ENCODE results near the gene MAP4. TPM values are rescaled to one million over a fixed set of nuclear protein-coding genes. Genes with fewer than 3 reads are reported as not detected.

MAP4 gene
- total and polyA plus RNA-seq, 2 of the 13 experiments (the other 11 are each of a cell fraction or from before 2014, with no cell fraction given) = 33.1 to 38.7 TPM

GRCh38 chr3:47846186-47846879, 169.9 kb downstream of the MAP4 start (continued):
- TF ChIP-seq ZNF318 (CRISPR knock-in tag; IDR thresholded peaks at IDR 0.05) (no peak), RBFOX2 (IDR thresholded peaks at IDR 0.05; ENCODE audit: low read depth, low read length) (peak; percentile 50)

- no TSS peak for BruUV-seq (replicated peaks)
- intact Hi-C loops (cut with micrococcal nuclease; ENCODE audit: unreplicated experiment) (no loop called here), in situ Hi-C loops (cut with HindIII; ENCODE audit: extremely low pct_ligation_motif_present, low pct_unique_long_range_greater_than_20kb) (loop anchor here (10.0 kb wide), 1 partner anchor 313 kb away; no protein-coding TSS in a partner anchor)
- H3K4me1 ChIP-seq (ENCODE audit: insufficient read depth, low read length) = no peaks in the 10 kb centered on the region
- no peak overlapping the region for H3K9ac ChIP-seq (ENCODE audit: insufficient read depth, low read depth, low read length)
- ATAC-seq = no peak
- CTCF ChIA-PET (ENCODE audit: low intra/inter-chr PET ratio, low total read pairs) = no interaction called here
- WGBS (ENCODE audit: low lambda C conversion rate) = 95% methylated on average over 7 of the region's 7 CpGs
- peaks cover 6% of the 10 kb centered on the region for H4K20me1 ChIP-seq (ENCODE audit: insufficient read depth, low read length)
- H3K79me2 ChIP-seq (ENCODE audit: insufficient read depth, low read length) = peaks cover 3% of the 10 kb centered on the region
- H3K27ac ChIP-seq (ENCODE audit: extremely low read length, insufficient read depth, low read length) = no peak overlapping the region
- FAIRE-seq = no peak
- no peak overlapping the region for H2AFZ ChIP-seq (ENCODE audit: low read length)
- H3K36me3 ChIP-seq (replicated peaks in 1 of 2; ENCODE audit: control insufficient read depth in 1 of 2, insufficient read depth in 2 of 2, low read length in 2 of 2) = peaks cover 45 to 85% of the 10 kb centered on the region in 2 experiments
- H3K4me3 ChIP-seq (replicated peaks in 1 of 3; ENCODE audit: insufficient read depth in 1 of 3, low read depth in 2 of 3, low read length in 3 of 3) = no peak overlapping the region
- no peak for DNase-seq (ENCODE audit: low spot score)
- POLR2A ChIA-PET = no interaction called here
- no peaks in the 10 kb centered on the region for H3K9me3 ChIP-seq (ENCODE audit: low read length)
- H3K4me2 ChIP-seq (ENCODE audit: low read depth, low read length) = no peak overlapping the region
- no peaks in the 10 kb centered on the region for H3K27me3 ChIP-seq (ENCODE audit: control insufficient read depth in 1 of 2, insufficient read depth in 2 of 2, low read length in 2 of 2)
- no peak for TF ChIP-seq MNT (IDR thresholded peaks at IDR 0.05)
- TF ChIP-seq SYNCRIP (IDR thresholded peaks at IDR 0.05; ENCODE audit: insufficient read depth, low read depth, low read length) = no peak
- no peak for TF ChIP-seq GLMP (CRISPR knock-in tag; IDR thresholded peaks at IDR 0.05; ENCODE audit: borderline replicate concordance)
Observed at GRCh38 chr3:47841786-47842349, 174.3 kb downstream of the MAP4 start.
